NT2/D1 (cell line): ENCODE results near the gene GNAT3.

Experiments
- DNase-seq: peaks from one replicate; pipeline ENCODE4 v3.0.0-alpha.2; 2011; ENCODE audit warnings: low read depth, low spot score
- H3K27me3 ChIP-seq: 2 replicates; pipeline ENCODE4 v1.6.0; 2011; ENCODE audit warnings: mild to moderate bottlenecking; ENCODE audit not compliant: insufficient read length, insufficient read depth
- H3K36me3 ChIP-seq: 2 replicates; pipeline ENCODE4 v1.6.1; 2011; ENCODE audit warnings: mild to moderate bottlenecking, low read length, mixed read lengths; ENCODE audit not compliant: insufficient read depth, insufficient read length
- H3K4me1 ChIP-seq: 2 replicates; pipeline ENCODE4 v1.5.1; 2011; ENCODE audit not compliant: insufficient read depth, insufficient read length
- H3K4me3 ChIP-seq: 2 replicates; pipeline ENCODE4 v1.5.1; 2011; ENCODE audit warnings: low read depth; ENCODE audit not compliant: insufficient read length
- H3K9ac ChIP-seq: 2 replicates; pipeline ENCODE4 v1.6.0; 2011; ENCODE audit warnings: low read depth; ENCODE audit not compliant: insufficient read length
- H3K9me3 ChIP-seq: 2 replicates; pipeline ENCODE4 v1.5.1; 2011; ENCODE audit warnings: mild to moderate bottlenecking, low read length; ENCODE audit not compliant: insufficient read depth
- SUZ12 ChIP-seq: IDR thresholded peaks from 2 replicates; pipeline ENCODE4 v1.6.1; 2011; ENCODE audit not compliant: insufficient read length, insufficient read depth; ENCODE audit errors: extremely low read depth
- YY1 ChIP-seq: IDR thresholded peaks from 2 replicates; pipeline ENCODE4 v1.6.1; 2011; ENCODE audit not compliant: insufficient read length, insufficient read depth
- ZNF274 ChIP-seq: IDR thresholded peaks from 2 replicates; pipeline ENCODE4 v1.6.1; 2011; ENCODE audit warnings: mild to moderate bottlenecking, low read depth, low read length

The GNAT3 gene

GRCh38 chr7:80488851-80489370 lies 23.0 kb downstream of the GNAT3 start:
- no peak overlapping the region for H3K9ac ChIP-seq
- H3K4me3 ChIP-seq: no peak overlapping the region
- H3K4me1 ChIP-seq: no peaks in the 10 kb centered on the region
- no peaks in the 10 kb centered on the region for H3K27me3 ChIP-seq
- no peak for TF ChIP-seq SUZ12
- no peak for TF ChIP-seq ZNF274
- TF ChIP-seq YY1: no peak
- no peaks in the 10 kb centered on the region for H3K9me3 ChIP-seq
- H3K36me3 ChIP-seq: no peaks in the 10 kb centered on the region
- DNase-seq: no peak

- Histone ChIP-seq H3K4me3 (no peak overlapping the region), H3K9me3 (no peaks in the 10 kb centered on the region), H3K9ac (no peak overlapping the region), H3K36me3 (no peaks in the 10 kb centered on the region), H3K27me3 (no peaks in the 10 kb centered on the region), H3K4me1 (no peaks in the 10 kb centered on the region)
- no peak for DNase-seq
- TF ChIP-seq SUZ12 (no peak), YY1 (no peak), ZNF274 (no peak)
These were observed 23.5 kb downstream of the GNAT3 start for GRCh38 chr7:80488406-80488805.

- TF ChIP-seq SUZ12 (no peak), ZNF274 (no peak), YY1 (no peak)
- no peak for DNase-seq
- H3K4me3 ChIP-seq: no peak overlapping the region
- H3K9ac ChIP-seq: no peak overlapping the region
- no peaks in the 10 kb centered on the region for H3K36me3 ChIP-seq
- no peaks in the 10 kb centered on the region for H3K4me1 ChIP-seq
- H3K9me3 ChIP-seq: no peaks in the 10 kb centered on the region
- H3K27me3 ChIP-seq: no peaks in the 10 kb centered on the region
These were observed 26.1 kb downstream of the GNAT3 start for GRCh38 chr7:80485721-80486120.

- H3K27me3 ChIP-seq: no peaks in the 10 kb centered on the region
- H3K9me3 ChIP-seq: 0 out of 2 replicates have a peak, but pooled peaks cover 9% of the 10 kb centered on the region
- H3K9ac ChIP-seq: no peak overlapping the region
- no peaks in the 10 kb centered on the region for H3K4me1 ChIP-seq
- no peak overlapping the region for H3K4me3 ChIP-seq
- TF ChIP-seq ZNF274 (no peak), YY1 (no peak)
- no peak for DNase-seq
- no peaks in the 10 kb centered on the region for H3K36me3 ChIP-seq
These were observed 28.9 kb downstream of the GNAT3 start for GRCh38 chr7:80482950-80483349.

- Histone ChIP-seq H3K36me3 (no peaks in the 10 kb centered on the region), H3K4me3 (no peak overlapping the region), H3K9me3 (0 out of 2 replicates have a peak, but pooled peaks cover 9% of the 10 kb centered on the region), H3K27me3 (no peaks in the 10 kb centered on the region), H3K9ac (no peak overlapping the region), H3K4me1 (no peaks in the 10 kb centered on the region)
- no peak for TF ChIP-seq SUZ12
- DNase-seq: peak; percentile 28
These were observed 30.5 kb downstream of the GNAT3 start for GRCh38 chr7:80481196-80481884.

- no peaks in the 10 kb centered on the region for H3K27me3 ChIP-seq
- DNase-seq: no peak
- H3K4me1 ChIP-seq: no peaks in the 10 kb centered on the region
- no peak for TF ChIP-seq ZNF274
- TF ChIP-seq SUZ12: no peak
- TF ChIP-seq YY1: no peak
- H3K9me3 ChIP-seq: 0 out of 2 replicates have a peak, but pooled peaks cover 9% of the 10 kb centered on the region
- H3K9ac ChIP-seq: no peak overlapping the region
- no peaks in the 10 kb centered on the region for H3K36me3 ChIP-seq
- H3K4me3 ChIP-seq: no peak overlapping the region
These were observed 31.3 kb downstream of the GNAT3 start for GRCh38 chr7:80480566-80480965.

- Histone ChIP-seq H3K4me1 (no peaks in the 10 kb centered on the region), H3K9ac (no peak overlapping the region), H3K9me3 (0 out of 2 replicates have a peak, but pooled peaks cover 9% of the 10 kb centered on the region), H3K4me3 (no peak overlapping the region), H3K36me3 (no peaks in the 10 kb centered on the region), H3K27me3 (no peaks in the 10 kb centered on the region)
- TF ChIP-seq YY1: no peak
- DNase-seq: peak; percentile 13
These were observed 33.2 kb downstream of the GNAT3 start for GRCh38 chr7:80478683-80479082.

GRCh38 chr7:80476035-80476434 lies 35.8 kb downstream of the GNAT3 start:
- Histone ChIP-seq H3K27me3 (no peaks in the 10 kb centered on the region), H3K4me3 (no peak overlapping the region), H3K36me3 (no peaks in the 10 kb centered on the region), H3K9ac (no peak overlapping the region), H3K4me1 (no peaks in the 10 kb centered on the region), H3K9me3 (0 out of 2 replicates have a peak, but pooled peaks cover 9% of the 10 kb centered on the region)
- DNase-seq: no peak
- TF ChIP-seq YY1 (no peak), ZNF274 (no peak), SUZ12 (no peak)
